WTC11 (cell line): ENCODE measurements around the gene HOXB1. TPM values are rescaled to one million over a fixed set of nuclear protein-coding genes. Genes with fewer than 3 reads are reported as not detected.

ENCODE experiments used
- ATAC-seq: fragments of 200-7000 bp; cut with Tn5 transposase; 2 replicates; pipeline ENCODE4 v1.10.0; 2021; ENCODE audit warnings: mild to moderate bottlenecking, moderate library complexity
- CTCF ChIA-PET: fragments of 300-600 bp; sonication (Branson Sonifier 250); formaldehyde crosslinking; loops from one replicate; lab custom pipeline; 2021; ENCODE audit warnings: antibody characterized with exemption; lab: Charles Lee
- POLR2A ChIA-PET: fragments of 350-600 bp; sonication (Branson Sonifier 250); formaldehyde crosslinking; loops from one replicate; lab custom pipeline; 2021; ENCODE audit warnings: antibody characterized with exemption; lab: Charles Lee
- DNase-seq: peaks from one replicate; pipeline ENCODE4 v3.0.0; 2021; ENCODE audit warnings: low spot score
- H3K27ac Mint-ChIP-seq: 2 replicates; pipeline ENCODE4 v1.8.0; 2021; ENCODE audit warnings: mixed read lengths
- H3K27me3 Mint-ChIP-seq: 2 replicates; pipeline ENCODE4 v1.8.0; 2021; ENCODE audit warnings: low read depth, mild to moderate bottlenecking, moderate library complexity, mixed read lengths
- H3K36me3 Mint-ChIP-seq: 2 replicates; pipeline ENCODE4 v1.8.0; 2021; ENCODE audit warnings: mixed read lengths
- H3K4me1 Mint-ChIP-seq: 2 replicates; pipeline ENCODE4 v1.8.0; 2022; ENCODE audit warnings: mixed read lengths
- H3K4me3 Mint-ChIP-seq: 2 replicates; pipeline ENCODE4 v1.8.0; 2021; ENCODE audit warnings: mild to moderate bottlenecking, moderate library complexity, mixed read lengths
- H3K9me3 Mint-ChIP-seq: 2 replicates; pipeline ENCODE4 v1.8.0; 2021; ENCODE audit warnings: mixed read lengths
- AR ChIP-seq: fragments of 250-450 bp; sonication (Bioruptor Pico); IDR thresholded peaks from 2 replicates; pipeline ENCODE4 v1.9.0; 2021; ENCODE audit warnings: mild to moderate bottlenecking
- ARID4B ChIP-seq: sonication (generic); formaldehyde crosslinking; IDR thresholded peaks from 2 replicates; pipeline ENCODE4 v1.8.0; 2023; ENCODE audit warnings: missing genetic modification reagents, mild to moderate bottlenecking, borderline replicate concordance
- ATF1 ChIP-seq: sonication (generic); formaldehyde crosslinking; IDR thresholded peaks from 2 replicates; pipeline ENCODE4 v1.8.1; 2023; ENCODE audit warnings: mild to moderate bottlenecking, moderate library complexity, missing genetic modification reagents
- CBFB ChIP-seq: sonication (generic); formaldehyde crosslinking; IDR thresholded peaks from 2 replicates; pipeline ENCODE4 v1.8.1; 2022; ENCODE audit warnings: mild to moderate bottlenecking, low read depth, missing genetic modification reagents
- CREB1 ChIP-seq: sonication (generic); formaldehyde crosslinking; IDR thresholded peaks from 2 replicates; pipeline ENCODE4 v1.8.0; 2023; ENCODE audit warnings: mild to moderate bottlenecking, missing genetic modification reagents
- E2F5 ChIP-seq: sonication (generic); formaldehyde crosslinking; IDR thresholded peaks from 2 replicates; pipeline ENCODE4 v1.8.1; 2022; ENCODE audit warnings: mild to moderate bottlenecking, moderate library complexity, missing genetic modification reagents
- ELF4 ChIP-seq: sonication (generic); formaldehyde crosslinking; IDR thresholded peaks from 2 replicates; pipeline ENCODE4 v1.8.1; 2022; ENCODE audit warnings: low read depth, mild to moderate bottlenecking, moderate library complexity, missing genetic modification reagents
- FOXP1 ChIP-seq: sonication (generic); formaldehyde crosslinking; IDR thresholded peaks from 2 replicates; pipeline ENCODE4 v1.8.0; 2022; ENCODE audit warnings: missing genetic modification reagents, mild to moderate bottlenecking, moderate library complexity, borderline replicate concordance
- IRF2 ChIP-seq: sonication (generic); formaldehyde crosslinking; IDR thresholded peaks from 2 replicates; pipeline ENCODE4 v1.8.0; 2022; ENCODE audit warnings: low read depth, missing genetic modification reagents, borderline replicate concordance
- NFE2L1 ChIP-seq: sonication (generic); formaldehyde crosslinking; IDR thresholded peaks from 2 replicates; pipeline ENCODE4 v1.8.1; 2023; ENCODE audit warnings: missing genetic modification reagents
- NR1H2 ChIP-seq: sonication (generic); formaldehyde crosslinking; IDR thresholded peaks from 2 replicates; pipeline ENCODE4 v1.9.0; 2021; ENCODE audit warnings: mild to moderate bottlenecking, moderate library complexity, missing genetic modification reagents
- PRDM15 ChIP-seq: sonication (generic); formaldehyde crosslinking; IDR thresholded peaks from 2 replicates; pipeline ENCODE4 v1.8.0; 2022; ENCODE audit warnings: missing genetic modification reagents
- PREB ChIP-seq: sonication (generic); formaldehyde crosslinking; IDR thresholded peaks from 2 replicates; pipeline ENCODE4 v1.8.1; 2022; ENCODE audit warnings: mild to moderate bottlenecking, missing genetic modification reagents, moderate library complexity, borderline replicate concordance
- TCF7 ChIP-seq: sonication (generic); formaldehyde crosslinking; IDR thresholded peaks from 2 replicates; pipeline ENCODE4 v1.8.0; 2022; ENCODE audit warnings: mild to moderate bottlenecking, low read depth, missing genetic modification reagents, moderate library complexity
- TP53 ChIP-seq: sonication (generic); formaldehyde crosslinking; IDR thresholded peaks from 2 replicates; pipeline ENCODE4 v1.8.1; 2023; ENCODE audit warnings: mild to moderate bottlenecking, missing genetic modification reagents
- USF1 ChIP-seq: sonication (generic); formaldehyde crosslinking; IDR thresholded peaks from 2 replicates; pipeline ENCODE4 v1.8.0; 2022; ENCODE audit warnings: mild to moderate bottlenecking, missing genetic modification reagents
- ZNF219 ChIP-seq: sonication (generic); formaldehyde crosslinking; IDR thresholded peaks from 2 replicates; pipeline ENCODE4 v1.8.0; 2023; ENCODE audit warnings: missing genetic modification reagents, mild to moderate bottlenecking, borderline replicate concordance
- ZNF423 ChIP-seq: fragments of 250-450 bp; sonication (Bioruptor Pico); IDR thresholded peaks from 2 replicates; pipeline ENCODE4 v2.1.2; 2022; ENCODE audit warnings: mild to moderate bottlenecking, moderate library complexity
- ZNF425 ChIP-seq: fragments of 250-450 bp; sonication (Bioruptor Pico); conservative IDR thresholded peaks from 2 replicates; pipeline ENCODE4 v1.9.0; 2021; ENCODE audit warnings: mild to moderate bottlenecking
- total RNA-seq: library from RNA; stranded (reverse); gene quantifications from 3 replicates; pipeline ENCODE4 v1.2.3, GENCODE V29; 2021

The HOXB1 gene
- total RNA-seq, 1 experiment from 2014 or later: 0.63 TPM

- TF ChIP-seq ARID4B (CRISPR knock-in tag): no peak
- no peak for TF ChIP-seq ZNF219 (CRISPR knock-in tag)
- TF ChIP-seq, all 79 proteins: peak for 0
Measured at GRCh38 chr17:48499735-48500434, 30.9 kb downstream of the HOXB1 start (continued).

- peaks cover 22% of the 10 kb centered on the region for H3K4me1 Mint-ChIP-seq
- no peak overlapping the region for H3K4me3 Mint-ChIP-seq
- no peaks in the 10 kb centered on the region for H3K9me3 Mint-ChIP-seq
- H3K27me3 Mint-ChIP-seq: peaks cover 83% of the 10 kb centered on the region
- no peak overlapping the region for H3K27ac Mint-ChIP-seq
- no peak for DNase-seq
- CTCF ChIA-PET: interaction anchor here (1.9 kb wide), 1 partner anchor 42 kb away, joined by 6 read pairs; no protein-coding TSS in a partner anchor
- POLR2A ChIA-PET: interaction anchor here (0.6 kb wide), 1 partner anchor 283 kb away, joined by 5 read pairs; no protein-coding TSS in a partner anchor
- no peaks in the 10 kb centered on the region for H3K36me3 Mint-ChIP-seq
- ATAC-seq: no peak
- TF ChIP-seq AR (CRISPR knock-in tag): no peak
- no peak for TF ChIP-seq CREB1 (CRISPR knock-in tag)
- TF ChIP-seq NFE2L1 (CRISPR knock-in tag): no peak
- no peak for TF ChIP-seq ZNF425 (CRISPR knock-in tag)
- no peak for TF ChIP-seq NR1H2 (CRISPR knock-in tag)
- TF ChIP-seq FOXP1: no peak
- no peak for TF ChIP-seq IRF2 (CRISPR knock-in tag)
- no peak for TF ChIP-seq PRDM15 (CRISPR knock-in tag)
- TF ChIP-seq PREB (CRISPR knock-in tag): no peak
- no peak for TF ChIP-seq TCF7 (CRISPR knock-in tag)
- no peak for TF ChIP-seq ZNF423 (CRISPR knock-in tag)
- no peak for TF ChIP-seq ELF4 (CRISPR knock-in tag)
- no peak for TF ChIP-seq ATF1 (CRISPR knock-in tag)
- TF ChIP-seq E2F5 (CRISPR knock-in tag): no peak
- TF ChIP-seq ZNF219 (CRISPR knock-in tag): no peak
- no peak for TF ChIP-seq CBFB (CRISPR knock-in tag)
- TF ChIP-seq USF1 (CRISPR knock-in tag): no peak
- TF ChIP-seq TP53 (CRISPR knock-in tag): no peak
Measured at GRCh38 chr17:48499248-48499647, 31.6 kb downstream of the HOXB1 start.
